ENCODE results near the gene DNMBP. TPM values are rescaled to one million over a fixed set of nuclear protein-coding genes. Genes with fewer than 3 reads are reported as not detected.

Gene DNMBP
- total and polyA plus RNA-seq, 2 of the 8 experiments (the other 6 are each of a cell fraction or from before 2014, with no cell fraction given): 19.1 to 26.4 TPM

DNA sequence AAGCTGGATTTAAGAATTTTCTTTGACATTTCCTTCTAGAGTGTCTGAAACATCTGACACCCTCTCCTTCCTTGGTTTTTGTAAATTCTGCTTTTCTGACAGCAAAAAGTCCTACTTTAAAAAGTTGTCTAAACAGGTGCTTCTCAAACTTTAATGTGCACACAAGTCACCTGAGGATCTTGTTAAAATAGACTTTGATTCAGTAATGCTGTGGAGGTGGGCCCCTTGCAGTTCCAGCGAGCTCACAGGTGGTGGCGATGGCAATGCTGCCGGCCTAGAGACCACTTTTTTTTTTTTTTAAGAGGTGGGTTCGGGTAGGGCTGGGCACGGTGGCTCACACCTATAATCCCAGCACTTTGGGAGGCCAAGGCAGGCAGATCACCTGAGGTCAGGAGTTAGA, 150.2 kb downstream of the DNMBP start (continued):
- TF ChIP-seq EGR1 (IDR thresholded peaks at IDR 0.05; ENCODE audit: borderline replicate concordance, low read depth, low read length) (0 out of 2 replicates have a peak, but pooled peaks have one; percentile 19), RAD21 (IDR thresholded peaks at IDR 0.05 in 1 of 2, conservative IDR thresholded peaks at IDR 0.05 in 1 of 2; ENCODE audit: low read depth in 2 of 2, low read length in 2 of 2) (peak; percentile 52 to 63), JUN (IDR thresholded peaks at IDR 0.05; ENCODE audit: low read depth, low read length) (no peak), CBX5 (IDR thresholded peaks at IDR 0.05; ENCODE audit: low read depth, low read length) (no peak), RFX5 (IDR thresholded peaks at IDR 0.05; ENCODE audit: borderline replicate concordance, low read depth, low read length) (no peak)
- TF ChIP-seq, protein P1, sequence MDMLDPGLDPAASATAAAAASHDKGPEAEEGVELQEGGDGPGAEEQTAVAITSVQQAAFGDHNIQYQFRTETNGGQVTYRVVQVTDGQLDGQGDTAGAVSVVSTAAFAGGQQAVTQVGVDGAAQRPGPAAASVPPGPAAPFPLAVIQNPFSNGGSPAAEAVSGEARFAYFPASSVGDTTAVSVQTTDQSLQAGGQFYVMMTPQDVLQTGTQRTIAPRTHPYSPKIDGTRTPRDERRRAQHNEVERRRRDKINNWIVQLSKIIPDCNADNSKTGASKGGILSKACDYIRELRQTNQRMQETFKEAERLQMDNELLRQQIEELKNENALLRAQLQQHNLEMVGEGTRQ (IDR thresholded peaks at IDR 0.05; ENCODE audit: low read length): no peak

Measured in H1 (cell line).